ENCODE results near the gene SDC1.

Gene SDC1

GRCh38 chr2:20227894-20228505 is 3.1 kb upstream of the SDC1 start:
- no peak for DNase-seq

GRCh38 chr2:20226152-20226545 is 1.2 kb upstream of the SDC1 start:
- no peak for DNase-seq

GRCh38 chr2:20225294-20226151 is 593 bp upstream of the SDC1 start:
- DNase-seq: peak; percentile 69 to 70

GRCh38 chr2:20224164-20224715 is 690 bp downstream of the SDC1 start:
- DNase-seq: no peak

GRCh38 chr2:20223407-20224163 is 1.3 kb downstream of the SDC1 start:
- DNase-seq: peak in 1 of 2 experiments; percentile 11

GRCh38 chr2:20222769-20223406 is 2.0 kb downstream of the SDC1 start:
- DNase-seq: no peak

- DNase-seq: no peak
These were observed 2.7 kb downstream of the SDC1 start for GRCh38 chr2:20222014-20222768.

- no peak for DNase-seq
These were observed 3.4 kb downstream of the SDC1 start for GRCh38 chr2:20221555-20221973.

GRCh38 chr2:20220806-20221554 is 4.0 kb downstream of the SDC1 start:
- DNase-seq: no peak

- no peak for DNase-seq
These were observed 5.1 kb downstream of the SDC1 start for GRCh38 chr2:20219763-20220380.

GRCh38 chr2:20218331-20219320 is 6.3 kb downstream of the SDC1 start:
- DNase-seq: no peak

- no peak for DNase-seq
These were observed 7.6 kb downstream of the SDC1 start for GRCh38 chr2:20217041-20217970.

GRCh38 chr2:20216130-20217025 is 8.6 kb downstream of the SDC1 start:
- DNase-seq: no peak

GRCh38 chr2:20215183-20216040 is 9.5 kb downstream of the SDC1 start:
- no peak for DNase-seq

- no peak for DNase-seq
These were observed 10.3 kb downstream of the SDC1 start for GRCh38 chr2:20214566-20215182.

Measured in Kasumi-1 (cell line).